Measurements from ENCODE around the gene FRMD5. TPM values are rescaled to one million over a fixed set of nuclear protein-coding genes. Genes with fewer than 3 reads are reported as not detected.

The FRMD5 gene
- total and polyA plus RNA-seq, 2 donors (not counting 1 experiment from before 2014, with no cell fraction given), result not detected

GRCh38 chr15:44148580-44148979, 46.5 kb downstream of the FRMD5 start:
- Histone ChIP-seq H3K4me3 (ENCODE audit: control extremely low read depth in 1 of 5, extremely low read depth in 1 of 5, insufficient read depth in 1 of 5, low read depth in 2 of 5, low read length in 4 of 5) (no peak overlapping the region), H3K9ac (ENCODE audit: low read length) (no peak overlapping the region), H3K4me2 (replicated peaks; ENCODE audit: low read depth, low read length, poor library complexity, severe bottlenecking) (no peak overlapping the region), H3K27me3 (replicated peaks in 1 of 4; ENCODE audit: control extremely low read depth in 1 of 4, control insufficient read depth in 3 of 4, insufficient read depth in 4 of 4, low read length in 3 of 4) (peaks cover 0 to 6% (median 0%) of the 10 kb centered on the region in 4 experiments), H3K4me1 (ENCODE audit: control insufficient read depth in 2 of 2, insufficient read depth in 2 of 2, low read length in 2 of 2) (no peaks in the 10 kb centered on the region), H3K9me3 (ENCODE audit: control extremely low read depth in 1 of 3, control insufficient read depth in 2 of 3, insufficient read depth in 1 of 3, low read length in 2 of 3) (no peaks in the 10 kb centered on the region), H3K79me2 (ENCODE audit: control insufficient read depth, insufficient read depth, low read length) (no peaks in the 10 kb centered on the region), H3K27ac (ENCODE audit: low read length in 2 of 2) (no peak overlapping the region), H4K20me1 (ENCODE audit: control insufficient read depth, insufficient read depth, low read length, poor library complexity, severe bottlenecking) (no peaks in the 10 kb centered on the region), H3K36me3 (replicated peaks in 1 of 2; ENCODE audit: control extremely low read depth in 1 of 2, control insufficient read depth in 1 of 2, extremely low read depth in 1 of 2, insufficient read depth in 2 of 2, low read length in 1 of 2) (no peaks in the 10 kb centered on the region), H2AFZ (ENCODE audit: insufficient read depth, low read depth, low read length, poor library complexity, severe bottlenecking) (no peak overlapping the region)
- CTCF ChIA-PET, result no interaction called here
- DNase-seq, result no peak
- no peaks in the 10 kb centered on the region for H3K9me3 Mint-ChIP-seq (ENCODE audit: insufficient read depth)
- no peak for TF ChIP-seq CTCF (IDR thresholded peaks at IDR 0.05)
- TF ChIP-seq EZH2 (IDR thresholded peaks at IDR 0.05; ENCODE audit: borderline replicate concordance, insufficient read depth, low read depth, low read length, poor library complexity, severe bottlenecking), result no peak
- WGBS (ENCODE audit: insufficient coverage), result no CpG with 5 or more reads among the region's 2 CpGs
- POLR2A ChIA-PET, result no interaction called here
- no peak for ATAC-seq (ENCODE audit: low read depth)
- no peak overlapping the region for H3K4me3 Mint-ChIP-seq
- no peaks in the 10 kb centered on the region for H3K4me1 Mint-ChIP-seq
- intact Hi-C loops (cut with micrococcal nuclease), result no loop called here
- no peak overlapping the region for H3K27ac Mint-ChIP-seq
- H3K27me3 Mint-ChIP-seq, result peaks cover 18% of the 10 kb centered on the region

GRCh38 chr15:44147636-44148035, 47.4 kb downstream of the FRMD5 start:
- Histone ChIP-seq H3K79me2 (ENCODE audit: control insufficient read depth, insufficient read depth, low read length) (no peaks in the 10 kb centered on the region), H3K9me3 (ENCODE audit: control extremely low read depth in 1 of 3, control insufficient read depth in 2 of 3, insufficient read depth in 1 of 3, low read length in 2 of 3) (no peaks in the 10 kb centered on the region), H3K4me2 (replicated peaks; ENCODE audit: low read depth, low read length, poor library complexity, severe bottlenecking) (no peak overlapping the region), H2AFZ (ENCODE audit: insufficient read depth, low read depth, low read length, poor library complexity, severe bottlenecking) (no peak overlapping the region), H3K4me3 (ENCODE audit: control extremely low read depth in 1 of 5, extremely low read depth in 1 of 5, insufficient read depth in 1 of 5, low read depth in 2 of 5, low read length in 4 of 5) (no peak overlapping the region), H3K9ac (ENCODE audit: low read length) (no peak overlapping the region), H4K20me1 (ENCODE audit: control insufficient read depth, insufficient read depth, low read length, poor library complexity, severe bottlenecking) (no peaks in the 10 kb centered on the region), H3K27me3 (replicated peaks in 1 of 4; ENCODE audit: control extremely low read depth in 1 of 4, control insufficient read depth in 3 of 4, insufficient read depth in 4 of 4, low read length in 3 of 4) (peaks cover 0 to 6% (median 0%) of the 10 kb centered on the region in 4 experiments), H3K27ac (ENCODE audit: low read length in 2 of 2) (no peak overlapping the region), H3K36me3 (replicated peaks in 1 of 2; ENCODE audit: control extremely low read depth in 1 of 2, control insufficient read depth in 1 of 2, extremely low read depth in 1 of 2, insufficient read depth in 2 of 2, low read length in 1 of 2) (no peaks in the 10 kb centered on the region), H3K4me1 (ENCODE audit: control insufficient read depth in 2 of 2, insufficient read depth in 2 of 2, low read length in 2 of 2) (no peaks in the 10 kb centered on the region)
- POLR2A ChIA-PET, result no interaction called here
- H3K27me3 Mint-ChIP-seq, result peaks cover 14% of the 10 kb centered on the region
- DNase-seq (no peak), ATAC-seq (ENCODE audit: low read depth) (no peak)
- CTCF ChIA-PET, result no interaction called here
- H3K27ac Mint-ChIP-seq, result no peak overlapping the region
- intact Hi-C loops (cut with micrococcal nuclease), result no loop called here
- H3K9me3 Mint-ChIP-seq (ENCODE audit: insufficient read depth), result no peaks in the 10 kb centered on the region
- no peaks in the 10 kb centered on the region for H3K4me1 Mint-ChIP-seq
- TF ChIP-seq EZH2 (IDR thresholded peaks at IDR 0.05; ENCODE audit: borderline replicate concordance, insufficient read depth, low read depth, low read length, poor library complexity, severe bottlenecking) (no peak), CTCF (IDR thresholded peaks at IDR 0.05) (no peak)
- H3K4me3 Mint-ChIP-seq, result no peak overlapping the region
